Effector memory CD4-positive, alpha-beta T cell (primary cell): ENCODE data around the gene UST.

Source experiments
- DNase-seq, 3 donors: peaks; one replicate each; pipeline ENCODE4 v3.0.0-alpha.2; 2020
- H3K27ac ChIP-seq: 2 replicates; pipeline ENCODE4 v1.7.0; 2013; ENCODE audit warnings: mild to moderate bottlenecking, low read length, moderate library complexity; ENCODE audit not compliant: insufficient read depth, poor library complexity, severe bottlenecking
- H3K27me3 ChIP-seq: replicated peaks from 2 replicates; pipeline ENCODE4 v1.7.0; 2013; ENCODE audit warnings: mild to moderate bottlenecking, low read length; ENCODE audit not compliant: insufficient read depth, control insufficient read depth, poor library complexity, severe bottlenecking
- H3K36me3 ChIP-seq: 2 replicates; pipeline ENCODE4 v1.7.0; 2013; ENCODE audit warnings: mild to moderate bottlenecking, low read length, moderate library complexity; ENCODE audit not compliant: control insufficient read depth, insufficient read depth
- H3K4me1 ChIP-seq: 2 replicates; pipeline ENCODE4 v1.7.0; 2013; ENCODE audit warnings: low read length, mild to moderate bottlenecking; ENCODE audit not compliant: control insufficient read depth, insufficient read depth, poor library complexity, severe bottlenecking
- H3K4me3 ChIP-seq: 2 replicates; pipeline ENCODE4 v1.7.0; 2013; ENCODE audit warnings: low read length, low read depth, mild to moderate bottlenecking; ENCODE audit not compliant: insufficient read depth, poor library complexity, severe bottlenecking
- H3K9me3 ChIP-seq: 2 replicates; pipeline ENCODE4 v1.7.0; 2013; ENCODE audit warnings: mild to moderate bottlenecking, low read length, moderate library complexity; ENCODE audit not compliant: control insufficient read depth

Gene UST

GRCh38 chr6:149080511-149080910, 333.7 kb downstream of the UST start:
- no peak for DNase-seq
- Histone ChIP-seq H3K27ac (no peak overlapping the region), H3K4me3 (no peak overlapping the region), H3K27me3 (no peaks in the 10 kb centered on the region), H3K4me1 (peaks cover 25% of the 10 kb centered on the region), H3K36me3 (no peaks in the 10 kb centered on the region), H3K9me3 (no peaks in the 10 kb centered on the region)

GRCh38 chr6:149081281-149081680, 334.5 kb downstream of the UST start:
- no peaks in the 10 kb centered on the region for H3K27me3 ChIP-seq
- no peak overlapping the region for H3K4me3 ChIP-seq
- H3K9me3 ChIP-seq: no peaks in the 10 kb centered on the region
- H3K36me3 ChIP-seq: no peaks in the 10 kb centered on the region
- H3K4me1 ChIP-seq: peaks cover 23% of the 10 kb centered on the region
- no peak for DNase-seq
- no peak overlapping the region for H3K27ac ChIP-seq

- Histone ChIP-seq H3K9me3 (no peaks in the 10 kb centered on the region), H3K36me3 (no peaks in the 10 kb centered on the region), H3K4me3 (no peak overlapping the region), H3K27me3 (no peaks in the 10 kb centered on the region), H3K27ac (no peak overlapping the region), H3K4me1 (peaks cover 20% of the 10 kb centered on the region)
- DNase-seq: peak; percentile 54 to 73 (median 61)
Measured at GRCh38 chr6:149082320-149082719, 335.5 kb downstream of the UST start.

- Histone ChIP-seq H3K4me1 (peaks cover 20% of the 10 kb centered on the region), H3K27me3 (no peaks in the 10 kb centered on the region)
- DNase-seq: no peak
Measured at GRCh38 chr6:149084026-149084425, 337.2 kb downstream of the UST start.

GRCh38 chr6:149084808-149085556, 338.2 kb downstream of the UST start:
- H3K27ac ChIP-seq: no peak overlapping the region
- no peaks in the 10 kb centered on the region for H3K36me3 ChIP-seq
- peaks cover 20% of the 10 kb centered on the region for H3K4me1 ChIP-seq
- H3K27me3 ChIP-seq: no peaks in the 10 kb centered on the region
- DNase-seq: no peak
- peak overlapping the region; percentile 16 for H3K4me3 ChIP-seq
- H3K9me3 ChIP-seq: no peaks in the 10 kb centered on the region

More at GRCh38 chr6:149084026-149084425, 337.2 kb downstream of the UST start:
- Histone ChIP-seq H3K27ac (peak overlapping the region; percentile 10), H3K4me3 (no peak overlapping the region), H3K9me3 (no peaks in the 10 kb centered on the region), H3K36me3 (no peaks in the 10 kb centered on the region)

GRCh38 chr6:149085557-149085938, 338.7 kb downstream of the UST start:
- Histone ChIP-seq H3K36me3 (no peaks in the 10 kb centered on the region), H3K9me3 (no peaks in the 10 kb centered on the region), H3K4me1 (peaks cover 20% of the 10 kb centered on the region), H3K27me3 (no peaks in the 10 kb centered on the region), H3K27ac (no peak overlapping the region), H3K4me3 (no peak overlapping the region)
- no peak for DNase-seq

GRCh38 chr6:149086363-149086762, 339.5 kb downstream of the UST start:
- DNase-seq: no peak
- no peak overlapping the region for H3K4me3 ChIP-seq
- H3K4me1 ChIP-seq: peaks cover 20% of the 10 kb centered on the region
- H3K27ac ChIP-seq: no peak overlapping the region
- no peaks in the 10 kb centered on the region for H3K9me3 ChIP-seq
- no peaks in the 10 kb centered on the region for H3K27me3 ChIP-seq
- no peaks in the 10 kb centered on the region for H3K36me3 ChIP-seq

- no peaks in the 10 kb centered on the region for H3K36me3 ChIP-seq
- H3K9me3 ChIP-seq: no peaks in the 10 kb centered on the region
- no peak for DNase-seq
- H3K4me1 ChIP-seq: peaks cover 16% of the 10 kb centered on the region
- no peak overlapping the region for H3K4me3 ChIP-seq
- H3K27ac ChIP-seq: no peak overlapping the region
- H3K27me3 ChIP-seq: no peaks in the 10 kb centered on the region
Measured at GRCh38 chr6:149087898-149088297, 341.1 kb downstream of the UST start.

- no peaks in the 10 kb centered on the region for H3K36me3 ChIP-seq
- H3K27me3 ChIP-seq: no peaks in the 10 kb centered on the region
- no peak overlapping the region for H3K27ac ChIP-seq
- no peak overlapping the region for H3K4me3 ChIP-seq
- peaks cover 16% of the 10 kb centered on the region for H3K4me1 ChIP-seq
- no peaks in the 10 kb centered on the region for H3K9me3 ChIP-seq
- no peak for DNase-seq
Measured at GRCh38 chr6:149088361-149088760, 341.5 kb downstream of the UST start.

GRCh38 chr6:149089510-149089909, 342.7 kb downstream of the UST start:
- no peak for DNase-seq

More at GRCh38 chr6:149089510-149089909, 342.7 kb downstream of the UST start:
- H3K27ac ChIP-seq: no peak overlapping the region
- no peaks in the 10 kb centered on the region for H3K36me3 ChIP-seq
- peaks cover 25% of the 10 kb centered on the region for H3K4me1 ChIP-seq
- H3K9me3 ChIP-seq: no peaks in the 10 kb centered on the region
- H3K27me3 ChIP-seq: no peaks in the 10 kb centered on the region
- no peak overlapping the region for H3K4me3 ChIP-seq
